GM23338 (cell line): ENCODE results near the gene BCO1. TPM values are rescaled to one million over a fixed set of nuclear protein-coding genes. Genes with fewer than 3 reads are reported as not detected.
A peak's percentile ranks its signal among the peaks of the same experiment; 100 is the strongest.

Experiments used
- ATAC-seq: fragments of 200-7000 bp; cut with Tn5 transposase; 3 replicates; pipeline ENCODE4 v1.9.1; 2020
- DNase-seq: peaks from one replicate; pipeline ENCODE4 v3.0.0-alpha.2; 2015; ENCODE audit warnings: low spot score
- H2AFZ ChIP-seq: fragments of 200-600 bp; sonication (generic); 2 replicates; pipeline ENCODE4 v1.8.0; 2016; ENCODE audit warnings: antibody characterized with exemption, mild to moderate bottlenecking, moderate library complexity
- H3F3A ChIP-seq: fragments of 200-600 bp; sonication (generic); replicated peaks from 2 replicates; pipeline ENCODE4 v1.8.0; 2017; ENCODE audit warnings: antibody characterized with exemption, mixed run types, low read depth
- H3K27ac ChIP-seq: fragments of 200-600 bp; sonication (generic); 2 replicates; pipeline ENCODE4 v1.6.1; 2016; ENCODE audit warnings: low read depth
- H3K27me3 ChIP-seq: fragments of 200-600 bp; sonication (generic); 2 replicates; pipeline ENCODE4 v1.8.0; 2016; ENCODE audit warnings: mild to moderate bottlenecking, mixed run types, moderate library complexity; ENCODE audit not compliant: insufficient read depth
- H3K36me3 ChIP-seq: fragments of 200-600 bp; sonication (generic); 2 replicates; pipeline ENCODE4 v1.8.0; 2016; ENCODE audit warnings: mild to moderate bottlenecking; ENCODE audit not compliant: insufficient read depth
- H3K4me1 ChIP-seq: fragments of 200-600 bp; sonication (generic); 2 replicates; pipeline ENCODE4 v1.8.0; 2016; ENCODE audit warnings: mild to moderate bottlenecking, moderate library complexity; ENCODE audit not compliant: insufficient read depth
- H3K4me2 ChIP-seq: fragments of 200-600 bp; sonication (generic); 2 replicates; pipeline ENCODE4 v1.7.1; 2017; ENCODE audit warnings: mixed run types
- H3K4me3 ChIP-seq: fragments of 200-600 bp; sonication (generic); 2 replicates; pipeline ENCODE4 v1.6.1; 2016; ENCODE audit warnings: mixed run types
- H3K79me2 ChIP-seq: fragments of 200-600 bp; sonication (generic); replicated peaks from 2 replicates; pipeline ENCODE4 v1.8.0; 2017; ENCODE audit warnings: mild to moderate bottlenecking; ENCODE audit not compliant: insufficient read depth
- H3K9me2 ChIP-seq: fragments of 200-600 bp; sonication (generic); 2 replicates; pipeline ENCODE4 v1.8.0; 2017; ENCODE audit not compliant: insufficient read depth
- H4K20me1 ChIP-seq: fragments of 200-600 bp; sonication (generic); replicated peaks from 2 replicates; pipeline ENCODE4 v1.8.0; 2017; ENCODE audit warnings: mild to moderate bottlenecking; ENCODE audit not compliant: insufficient read depth
- H3K27ac Mint-ChIP-seq: 2 replicates; pipeline ENCODE4 v1.8.0; 2020; ENCODE audit warnings: inconsistent platforms, mild to moderate bottlenecking, moderate library complexity, mixed read lengths
- H3K27me3 Mint-ChIP-seq: 3 replicates; pipeline ENCODE4 v1.8.0; 2022; ENCODE audit warnings: low read depth, mild to moderate bottlenecking, moderate library complexity, mixed read lengths, inconsistent platforms; ENCODE audit not compliant: insufficient read depth, poor library complexity
- H3K36me3 Mint-ChIP-seq: 3 replicates; pipeline ENCODE4 v1.8.0; 2021; ENCODE audit warnings: low read depth, mild to moderate bottlenecking, inconsistent platforms, moderate library complexity, mixed read lengths
- H3K4me1 Mint-ChIP-seq: 3 replicates; pipeline ENCODE4 v1.8.0; 2020; ENCODE audit warnings: mild to moderate bottlenecking, inconsistent platforms, mixed read lengths
- H3K4me3 Mint-ChIP-seq: 3 replicates; pipeline ENCODE4 v1.8.0; 2021; ENCODE audit warnings: moderate library complexity, mild to moderate bottlenecking, inconsistent platforms, mixed read lengths
- H3K9me3 Mint-ChIP-seq: 3 replicates; pipeline ENCODE4 v1.8.0; 2020; ENCODE audit warnings: moderate library complexity, mild to moderate bottlenecking, inconsistent platforms, mixed read lengths
- CREB1 ChIP-seq: fragments of 250-450 bp; sonication (Bioruptor Pico); IDR thresholded peaks from 2 replicates; pipeline ENCODE4 v1.5.0; 2020; ENCODE audit warnings: low read depth, mild to moderate bottlenecking, moderate library complexity
- EZH2 ChIP-seq: fragments of 200-600 bp; sonication (generic); IDR thresholded peaks from one replicate; pipeline ENCODE4 v1.8.0; 2017; ENCODE audit warnings: antibody characterized with exemption, mild to moderate bottlenecking, low read depth; ENCODE audit not compliant: unreplicated experiment
- EZH2phosphoT487 ChIP-seq: fragments of 200-600 bp; sonication (generic); IDR thresholded peaks from one replicate; pipeline ENCODE4 v1.8.1; 2018; ENCODE audit warnings: antibody characterized with exemption; ENCODE audit not compliant: unreplicated experiment
- JUNB ChIP-seq: IDR thresholded peaks from one replicate; pipeline ENCODE4 v1.6.1; 2016; ENCODE audit warnings: antibody characterized with exemption; ENCODE audit not compliant: unreplicated experiment
- ZNF331 ChIP-seq: fragments of 250-450 bp; sonication (Bioruptor Pico); IDR thresholded peaks from 2 replicates; pipeline ENCODE4 v1.5.0; 2020; ENCODE audit warnings: low read depth, mild to moderate bottlenecking, moderate library complexity
- polyA plus RNA-seq: library from polyadenylated mRNA; unstranded; fragments of >200 nt; fragmentation: Nextera tagmentation; extraction: Ambion mirVana; gene quantifications from 2 replicates; pipeline ENCODE4 v1.2.1, GENCODE V29; 2016
- total RNA-seq: library from RNA; depleted of rRNA; stranded (reverse); fragments of >200 nt; shearing (Covaris generic); gene quantifications from 2 replicates; pipeline ENCODE4 v1.2.3, GENCODE V29; 2014
- TF ChIP-seq, protein P1 (sequence below), 2 experiments: fragments of 200-600 bp in 1 of 2; sonication (generic) in 1 of 2; conservative IDR thresholded peaks; 2 replicates each; pipeline versions ENCODE4 v1.5.1 to v1.6.1; 2016 to 2017; ENCODE audit warnings: antibody characterized with exemption in 2 of 2, low read depth in 2 of 2, mild to moderate bottlenecking in 2 of 2, moderate library complexity in 1 of 2
- TF ChIP-seq, protein P2 (sequence below): fragments of 250-450 bp; sonication (Bioruptor Pico); IDR thresholded peaks from 2 replicates; pipeline ENCODE4 v1.5.0; 2020; ENCODE audit warnings: mild to moderate bottlenecking, moderate library complexity
- TF ChIP-seq, protein P3 (sequence below): IDR thresholded peaks from one replicate; pipeline ENCODE4 v1.6.1; 2018; ENCODE audit warnings: antibody characterized with exemption; ENCODE audit not compliant: unreplicated experiment

Gene BCO1
- total and polyA plus RNA-seq, 2 experiments from 2014 or later, result 0.28 TPM; not detected in 1

DNA sequence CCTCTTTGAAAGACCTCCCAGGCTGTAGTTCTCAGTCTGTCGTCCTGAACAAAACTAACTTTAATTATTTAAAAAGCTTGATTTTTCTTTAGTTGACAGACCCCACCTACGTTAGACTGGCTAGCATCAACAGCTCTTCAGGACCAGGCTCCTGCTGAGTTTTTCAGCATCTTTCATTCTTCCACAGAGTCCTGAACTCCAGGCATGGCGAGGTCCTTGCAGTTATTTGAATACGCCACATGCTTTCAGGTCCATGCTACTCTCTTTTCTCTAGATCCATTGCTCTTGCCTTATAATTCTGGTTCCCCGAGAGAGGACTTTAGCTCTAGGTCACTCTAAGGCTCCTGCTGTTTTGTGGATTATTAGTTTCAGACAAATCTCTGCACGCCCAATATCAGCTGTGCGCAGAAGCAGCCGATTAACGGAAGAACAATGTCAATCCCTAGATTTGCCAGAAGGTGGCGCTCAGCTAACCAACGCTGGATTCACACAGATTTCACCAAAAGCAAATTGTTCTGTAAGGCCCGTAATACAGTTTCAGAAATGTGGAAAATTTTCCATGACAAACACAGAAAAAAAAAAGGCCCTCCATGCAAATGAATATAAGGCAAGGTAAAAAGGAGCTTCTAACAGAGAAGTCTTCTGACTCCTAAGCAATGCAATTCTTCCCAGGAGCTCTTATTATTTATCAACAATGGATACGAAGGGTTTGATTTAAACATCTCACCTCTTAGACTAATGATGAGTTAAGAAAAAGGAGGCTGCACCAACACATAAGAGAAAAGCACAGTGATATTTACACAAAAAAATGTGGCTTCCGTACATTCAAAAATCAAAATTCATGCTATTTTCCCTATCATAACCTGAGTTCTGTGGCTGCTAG lies 33.5 kb upstream of the BCO1 start:
- Histone ChIP-seq H3F3A (no peaks in the 10 kb centered on the region), H3K9me2 (no peaks in the 10 kb centered on the region), H3K27me3 (no peaks in the 10 kb centered on the region), H3K27ac (no peak overlapping the region), H3K4me1 (no peaks in the 10 kb centered on the region), H3K79me2 (no peaks in the 10 kb centered on the region), H3K36me3 (no peaks in the 10 kb centered on the region), H3K4me3 (no peak overlapping the region), H4K20me1 (no peaks in the 10 kb centered on the region), H2AFZ (no peak overlapping the region), H3K4me2 (no peak overlapping the region)
- DNase-seq (peak; percentile 68), ATAC-seq (peak; percentile 62)
- H3K9me3 Mint-ChIP-seq, result no peaks in the 10 kb centered on the region
- H3K4me1 Mint-ChIP-seq, result no peaks in the 10 kb centered on the region; the same call in 2 of the 3 replicates
- peaks cover 9% of the 10 kb centered on the region for H3K27me3 Mint-ChIP-seq
- H3K27ac Mint-ChIP-seq, result no peak overlapping the region
- TF ChIP-seq, protein P1, sequence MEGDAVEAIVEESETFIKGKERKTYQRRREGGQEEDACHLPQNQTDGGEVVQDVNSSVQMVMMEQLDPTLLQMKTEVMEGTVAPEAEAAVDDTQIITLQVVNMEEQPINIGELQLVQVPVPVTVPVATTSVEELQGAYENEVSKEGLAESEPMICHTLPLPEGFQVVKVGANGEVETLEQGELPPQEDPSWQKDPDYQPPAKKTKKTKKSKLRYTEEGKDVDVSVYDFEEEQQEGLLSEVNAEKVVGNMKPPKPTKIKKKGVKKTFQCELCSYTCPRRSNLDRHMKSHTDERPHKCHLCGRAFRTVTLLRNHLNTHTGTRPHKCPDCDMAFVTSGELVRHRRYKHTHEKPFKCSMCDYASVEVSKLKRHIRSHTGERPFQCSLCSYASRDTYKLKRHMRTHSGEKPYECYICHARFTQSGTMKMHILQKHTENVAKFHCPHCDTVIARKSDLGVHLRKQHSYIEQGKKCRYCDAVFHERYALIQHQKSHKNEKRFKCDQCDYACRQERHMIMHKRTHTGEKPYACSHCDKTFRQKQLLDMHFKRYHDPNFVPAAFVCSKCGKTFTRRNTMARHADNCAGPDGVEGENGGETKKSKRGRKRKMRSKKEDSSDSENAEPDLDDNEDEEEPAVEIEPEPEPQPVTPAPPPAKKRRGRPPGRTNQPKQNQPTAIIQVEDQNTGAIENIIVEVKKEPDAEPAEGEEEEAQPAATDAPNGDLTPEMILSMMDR (conservative IDR thresholded peaks at IDR 0.05; ENCODE audit: low read depth in 2 of 2), result peak; percentile 59 to 71
- TF ChIP-seq JUNB, result no peak
- H3K36me3 Mint-ChIP-seq, result no peaks in the 10 kb centered on the region
- no peak overlapping the region for H3K4me3 Mint-ChIP-seq

DNA sequence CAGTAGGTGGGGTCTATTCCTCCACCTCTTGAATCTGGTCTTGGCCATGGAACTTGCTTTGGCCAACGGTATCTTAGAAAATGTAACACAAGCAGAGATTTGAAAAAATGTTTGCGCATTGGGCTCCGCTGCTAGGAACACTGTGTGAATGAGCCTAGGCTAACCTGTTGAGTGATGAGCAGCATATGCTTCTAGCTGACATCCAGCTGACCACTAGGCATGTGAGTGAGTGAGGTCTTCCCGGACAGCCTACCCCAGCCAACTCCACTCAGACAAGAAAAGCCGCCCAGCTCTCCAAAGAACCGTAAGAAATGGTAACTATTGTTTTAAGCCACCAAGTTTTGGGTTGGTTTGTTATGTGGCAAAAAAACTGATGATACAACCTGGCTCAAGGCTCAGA lies 31.4 kb upstream of the BCO1 start:
- H3K27ac ChIP-seq, result no peak overlapping the region
- H3K36me3 ChIP-seq, result no peaks in the 10 kb centered on the region
- no peak overlapping the region for H3K4me3 Mint-ChIP-seq
- no peaks in the 10 kb centered on the region for H3F3A ChIP-seq
- no peaks in the 10 kb centered on the region for H3K36me3 Mint-ChIP-seq
- no peak overlapping the region for H3K4me2 ChIP-seq
- no peak overlapping the region for H3K27ac Mint-ChIP-seq
- H4K20me1 ChIP-seq, result no peaks in the 10 kb centered on the region
- H3K9me2 ChIP-seq, result no peaks in the 10 kb centered on the region
- no peak for DNase-seq
- no peak overlapping the region for H3K4me3 ChIP-seq
- H3K79me2 ChIP-seq, result no peaks in the 10 kb centered on the region
- H3K9me3 Mint-ChIP-seq, result no peaks in the 10 kb centered on the region
- H2AFZ ChIP-seq, result no peak overlapping the region
- ATAC-seq, result no peak
- no peaks in the 10 kb centered on the region for H3K27me3 ChIP-seq
- peaks cover 16% of the 10 kb centered on the region for H3K27me3 Mint-ChIP-seq
- peaks cover 4% of the 10 kb centered on the region; the same call in 2 of the 3 replicates for H3K4me1 Mint-ChIP-seq
- H3K4me1 ChIP-seq, result no peaks in the 10 kb centered on the region
- TF ChIP-seq ZNF331 (CRISPR knock-in tag), result no peak
- TF ChIP-seq EZH2phosphoT487, result no peak
- TF ChIP-seq, protein P2, sequence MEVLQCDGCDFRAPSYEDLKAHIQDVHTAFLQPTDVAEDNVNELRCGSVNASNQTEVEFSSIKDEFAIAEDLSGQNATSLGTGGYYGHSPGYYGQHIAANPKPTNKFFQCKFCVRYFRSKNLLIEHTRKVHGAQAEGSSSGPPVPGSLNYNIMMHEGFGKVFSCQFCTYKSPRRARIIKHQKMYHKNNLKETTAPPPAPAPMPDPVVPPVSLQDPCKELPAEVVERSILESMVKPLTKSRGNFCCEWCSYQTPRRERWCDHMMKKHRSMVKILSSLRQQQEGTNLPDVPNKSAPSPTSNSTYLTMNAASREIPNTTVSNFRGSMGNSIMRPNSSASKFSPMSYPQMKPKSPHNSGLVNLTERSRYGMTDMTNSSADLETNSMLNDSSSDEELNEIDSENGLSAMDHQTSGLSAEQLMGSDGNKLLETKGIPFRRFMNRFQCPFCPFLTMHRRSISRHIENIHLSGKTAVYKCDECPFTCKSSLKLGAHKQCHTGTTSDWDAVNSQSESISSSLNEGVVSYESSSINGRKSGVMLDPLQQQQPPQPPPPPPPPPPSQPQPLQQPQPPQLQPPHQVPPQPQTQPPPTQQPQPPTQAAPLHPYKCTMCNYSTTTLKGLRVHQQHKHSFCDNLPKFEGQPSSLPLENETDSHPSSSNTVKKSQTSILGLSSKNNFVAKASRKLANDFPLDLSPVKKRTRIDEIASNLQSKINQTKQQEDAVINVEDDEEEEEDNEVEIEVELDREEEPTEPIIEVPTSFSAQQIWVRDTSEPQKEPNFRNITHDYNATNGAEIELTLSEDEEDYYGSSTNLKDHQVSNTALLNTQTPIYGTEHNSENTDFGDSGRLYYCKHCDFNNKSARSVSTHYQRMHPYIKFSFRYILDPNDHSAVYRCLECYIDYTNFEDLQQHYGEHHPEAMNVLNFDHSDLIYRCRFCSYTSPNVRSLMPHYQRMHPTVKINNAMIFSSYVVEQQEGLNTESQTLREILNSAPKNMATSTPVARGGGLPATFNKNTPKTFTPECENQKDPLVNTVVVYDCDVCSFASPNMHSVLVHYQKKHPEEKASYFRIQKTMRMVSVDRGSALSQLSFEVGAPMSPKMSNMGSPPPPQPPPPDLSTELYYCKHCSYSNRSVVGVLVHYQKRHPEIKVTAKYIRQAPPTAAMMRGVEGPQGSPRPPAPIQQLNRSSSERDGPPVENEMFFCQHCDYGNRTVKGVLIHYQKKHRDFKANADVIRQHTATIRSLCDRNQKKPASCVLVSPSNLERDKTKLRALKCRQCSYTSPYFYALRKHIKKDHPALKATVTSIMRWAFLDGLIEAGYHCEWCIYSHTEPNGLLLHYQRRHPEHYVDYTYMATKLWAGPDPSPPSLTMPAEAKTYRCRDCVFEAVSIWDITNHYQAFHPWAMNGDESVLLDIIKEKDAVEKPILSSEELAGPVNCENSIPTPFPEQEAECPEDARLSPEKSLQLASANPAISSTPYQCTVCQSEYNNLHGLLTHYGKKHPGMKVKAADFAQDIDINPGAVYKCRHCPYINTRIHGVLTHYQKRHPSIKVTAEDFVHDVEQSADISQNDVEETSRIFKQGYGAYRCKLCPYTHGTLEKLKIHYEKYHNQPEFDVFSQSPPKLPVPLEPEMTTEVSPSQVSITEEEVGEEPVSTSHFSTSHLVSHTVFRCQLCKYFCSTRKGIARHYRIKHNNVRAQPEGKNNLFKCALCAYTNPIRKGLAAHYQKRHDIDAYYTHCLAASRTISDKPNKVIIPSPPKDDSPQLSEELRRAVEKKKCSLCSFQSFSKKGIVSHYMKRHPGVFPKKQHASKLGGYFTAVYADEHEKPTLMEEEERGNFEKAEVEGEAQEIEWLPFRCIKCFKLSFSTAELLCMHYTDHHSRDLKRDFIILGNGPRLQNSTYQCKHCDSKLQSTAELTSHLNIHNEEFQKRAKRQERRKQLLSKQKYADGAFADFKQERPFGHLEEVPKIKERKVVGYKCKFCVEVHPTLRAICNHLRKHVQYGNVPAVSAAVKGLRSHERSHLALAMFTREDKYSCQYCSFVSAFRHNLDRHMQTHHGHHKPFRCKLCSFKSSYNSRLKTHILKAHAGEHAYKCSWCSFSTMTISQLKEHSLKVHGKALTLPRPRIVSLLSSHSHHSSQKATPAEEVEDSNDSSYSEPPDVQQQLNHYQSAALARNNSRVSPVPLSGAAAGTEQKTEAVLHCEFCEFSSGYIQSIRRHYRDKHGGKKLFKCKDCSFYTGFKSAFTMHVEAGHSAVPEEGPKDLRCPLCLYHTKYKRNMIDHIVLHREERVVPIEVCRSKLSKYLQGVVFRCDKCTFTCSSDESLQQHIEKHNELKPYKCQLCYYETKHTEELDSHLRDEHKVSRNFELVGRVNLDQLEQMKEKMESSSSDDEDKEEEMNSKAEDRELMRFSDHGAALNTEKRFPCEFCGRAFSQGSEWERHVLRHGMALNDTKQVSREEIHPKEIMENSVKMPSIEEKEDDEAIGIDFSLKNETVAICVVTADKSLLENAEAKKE (CRISPR knock-in tag), result no peak
- no peak for TF ChIP-seq JUNB
- TF ChIP-seq, protein P3, sequence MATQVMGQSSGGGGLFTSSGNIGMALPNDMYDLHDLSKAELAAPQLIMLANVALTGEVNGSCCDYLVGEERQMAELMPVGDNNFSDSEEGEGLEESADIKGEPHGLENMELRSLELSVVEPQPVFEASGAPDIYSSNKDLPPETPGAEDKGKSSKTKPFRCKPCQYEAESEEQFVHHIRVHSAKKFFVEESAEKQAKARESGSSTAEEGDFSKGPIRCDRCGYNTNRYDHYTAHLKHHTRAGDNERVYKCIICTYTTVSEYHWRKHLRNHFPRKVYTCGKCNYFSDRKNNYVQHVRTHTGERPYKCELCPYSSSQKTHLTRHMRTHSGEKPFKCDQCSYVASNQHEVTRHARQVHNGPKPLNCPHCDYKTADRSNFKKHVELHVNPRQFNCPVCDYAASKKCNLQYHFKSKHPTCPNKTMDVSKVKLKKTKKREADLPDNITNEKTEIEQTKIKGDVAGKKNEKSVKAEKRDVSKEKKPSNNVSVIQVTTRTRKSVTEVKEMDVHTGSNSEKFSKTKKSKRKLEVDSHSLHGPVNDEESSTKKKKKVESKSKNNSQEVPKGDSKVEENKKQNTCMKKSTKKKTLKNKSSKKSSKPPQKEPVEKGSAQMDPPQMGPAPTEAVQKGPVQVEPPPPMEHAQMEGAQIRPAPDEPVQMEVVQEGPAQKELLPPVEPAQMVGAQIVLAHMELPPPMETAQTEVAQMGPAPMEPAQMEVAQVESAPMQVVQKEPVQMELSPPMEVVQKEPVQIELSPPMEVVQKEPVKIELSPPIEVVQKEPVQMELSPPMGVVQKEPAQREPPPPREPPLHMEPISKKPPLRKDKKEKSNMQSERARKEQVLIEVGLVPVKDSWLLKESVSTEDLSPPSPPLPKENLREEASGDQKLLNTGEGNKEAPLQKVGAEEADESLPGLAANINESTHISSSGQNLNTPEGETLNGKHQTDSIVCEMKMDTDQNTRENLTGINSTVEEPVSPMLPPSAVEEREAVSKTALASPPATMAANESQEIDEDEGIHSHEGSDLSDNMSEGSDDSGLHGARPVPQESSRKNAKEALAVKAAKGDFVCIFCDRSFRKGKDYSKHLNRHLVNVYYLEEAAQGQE, result no peak
- TF ChIP-seq CREB1 (CRISPR knock-in tag), result no peak
- TF ChIP-seq EZH2, result no peak
